Measurements from ENCODE around the gene ERGIC1.

Gene ERGIC1

DNA sequence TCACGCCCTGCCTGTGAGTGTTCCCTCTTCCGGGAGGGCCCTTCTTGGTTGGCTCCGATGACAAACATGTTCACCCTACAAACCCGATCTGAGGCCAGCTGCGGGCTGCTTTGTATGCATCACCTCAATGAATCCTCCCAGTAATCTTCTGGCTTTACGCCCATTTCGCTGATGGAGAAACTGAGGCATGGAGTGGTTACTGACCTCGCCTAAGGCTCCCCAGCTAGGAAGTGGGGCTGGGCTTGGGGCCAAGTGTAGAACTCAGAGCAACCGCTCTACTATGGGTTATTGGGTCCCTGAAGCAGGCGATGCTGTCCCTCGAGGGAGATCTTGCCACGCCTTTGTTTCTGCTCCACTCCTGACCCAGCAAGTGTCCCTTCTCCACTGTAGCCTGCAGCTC lies 86.9 kb downstream of the ERGIC1 start:
- H3K4me3 ChIP-seq (replicated peaks; ENCODE audit: low read depth, low read length): no peak overlapping the region
- TF ChIP-seq, protein P1, sequence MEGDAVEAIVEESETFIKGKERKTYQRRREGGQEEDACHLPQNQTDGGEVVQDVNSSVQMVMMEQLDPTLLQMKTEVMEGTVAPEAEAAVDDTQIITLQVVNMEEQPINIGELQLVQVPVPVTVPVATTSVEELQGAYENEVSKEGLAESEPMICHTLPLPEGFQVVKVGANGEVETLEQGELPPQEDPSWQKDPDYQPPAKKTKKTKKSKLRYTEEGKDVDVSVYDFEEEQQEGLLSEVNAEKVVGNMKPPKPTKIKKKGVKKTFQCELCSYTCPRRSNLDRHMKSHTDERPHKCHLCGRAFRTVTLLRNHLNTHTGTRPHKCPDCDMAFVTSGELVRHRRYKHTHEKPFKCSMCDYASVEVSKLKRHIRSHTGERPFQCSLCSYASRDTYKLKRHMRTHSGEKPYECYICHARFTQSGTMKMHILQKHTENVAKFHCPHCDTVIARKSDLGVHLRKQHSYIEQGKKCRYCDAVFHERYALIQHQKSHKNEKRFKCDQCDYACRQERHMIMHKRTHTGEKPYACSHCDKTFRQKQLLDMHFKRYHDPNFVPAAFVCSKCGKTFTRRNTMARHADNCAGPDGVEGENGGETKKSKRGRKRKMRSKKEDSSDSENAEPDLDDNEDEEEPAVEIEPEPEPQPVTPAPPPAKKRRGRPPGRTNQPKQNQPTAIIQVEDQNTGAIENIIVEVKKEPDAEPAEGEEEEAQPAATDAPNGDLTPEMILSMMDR (IDR thresholded peaks at IDR 0.05; ENCODE audit: low read depth, low read length, missing control alignments): no peak
- no peak for DNase-seq (ENCODE audit: extremely low read depth, low read depth)

DNA sequence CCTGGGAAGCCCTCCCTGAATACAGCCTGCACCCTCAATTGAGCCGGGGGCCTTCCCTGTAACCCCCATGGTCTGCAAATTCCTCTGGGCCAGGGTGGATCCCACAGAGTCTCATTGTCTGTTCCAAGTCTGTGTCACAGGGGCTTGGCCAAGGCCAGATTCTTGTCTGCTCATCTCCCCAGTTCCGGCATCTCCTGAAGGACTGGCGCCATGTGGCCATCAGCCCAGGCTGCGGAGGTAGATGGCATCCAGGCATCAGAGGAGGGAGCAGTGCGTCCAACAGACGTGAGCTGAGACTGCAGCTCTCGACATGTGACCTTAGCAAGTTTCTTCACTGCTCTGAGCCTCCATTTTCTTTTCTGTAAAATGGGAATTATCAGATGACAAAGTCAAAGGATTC lies 87.9 kb downstream of the ERGIC1 start:
- TF ChIP-seq, protein P1 (IDR thresholded peaks at IDR 0.05; ENCODE audit: low read depth, low read length, missing control alignments): no peak
- no peak overlapping the region for H3K4me3 ChIP-seq (replicated peaks; ENCODE audit: low read depth, low read length)

DNA sequence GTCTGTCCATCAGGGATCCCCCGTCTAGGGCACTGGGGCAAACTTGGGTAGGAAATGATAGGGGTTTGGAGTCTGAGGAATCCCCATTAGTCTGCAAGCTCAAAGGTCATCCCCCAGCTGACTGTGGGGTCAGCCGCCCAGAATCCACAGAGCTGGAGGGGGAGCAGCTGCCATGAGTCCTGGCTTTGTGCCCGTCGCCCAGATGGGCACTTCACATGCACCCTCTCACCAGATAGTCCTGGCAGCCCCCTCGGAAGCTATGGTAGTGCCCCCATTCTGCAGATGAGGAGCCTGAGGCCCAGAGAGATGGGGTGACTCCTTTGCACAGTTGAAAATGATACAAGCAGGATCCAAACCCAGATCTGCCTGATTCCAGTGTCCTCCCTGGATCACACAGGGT lies 89.5 kb downstream of the ERGIC1 start:
- no peak overlapping the region for H3K4me3 ChIP-seq (replicated peaks; ENCODE audit: low read depth, low read length)
- DNase-seq (ENCODE audit: extremely low read depth, low read depth): no peak
- TF ChIP-seq, protein P1 (IDR thresholded peaks at IDR 0.05; ENCODE audit: low read depth, low read length, missing control alignments): no peak

More for the DNA sequence above, 87.9 kb downstream of the ERGIC1 start:
- no peak for DNase-seq (ENCODE audit: extremely low read depth, low read depth)

DNA sequence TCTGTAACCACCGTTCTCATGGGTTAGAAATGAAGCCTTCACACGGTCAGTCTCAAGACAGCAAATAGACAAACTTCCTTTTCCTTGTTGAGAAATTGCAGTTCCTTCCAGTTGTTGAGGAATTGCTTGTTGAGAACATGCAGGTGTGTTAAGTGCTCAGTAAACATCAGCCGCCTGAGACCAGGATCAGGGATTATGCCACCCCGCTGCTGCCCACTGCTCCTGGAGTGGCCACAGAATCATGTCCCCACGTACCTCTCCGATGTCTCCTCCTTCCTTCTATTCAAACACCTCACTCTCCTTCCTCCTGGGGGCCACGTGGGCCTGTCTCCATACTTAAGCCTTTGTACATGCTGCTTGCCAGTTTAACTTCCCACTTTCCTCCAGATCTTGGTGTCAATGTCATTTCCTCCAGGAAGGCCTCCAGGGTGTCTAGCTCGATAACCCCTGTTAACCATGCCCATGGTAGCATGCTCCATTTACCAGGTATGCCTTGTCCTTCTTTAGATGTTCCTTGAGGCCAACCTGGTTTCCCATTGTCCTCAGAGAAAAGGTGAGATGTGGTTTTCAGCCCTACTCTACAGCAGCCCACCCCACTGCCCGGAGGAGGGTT lies 91.4 kb downstream of the ERGIC1 start:
- no peak overlapping the region for H3K4me3 ChIP-seq (replicated peaks; ENCODE audit: low read depth, low read length)
- DNase-seq (ENCODE audit: extremely low read depth, low read depth): no peak
- TF ChIP-seq, protein P1 (IDR thresholded peaks at IDR 0.05; ENCODE audit: low read depth, low read length, missing control alignments): no peak

DNA sequence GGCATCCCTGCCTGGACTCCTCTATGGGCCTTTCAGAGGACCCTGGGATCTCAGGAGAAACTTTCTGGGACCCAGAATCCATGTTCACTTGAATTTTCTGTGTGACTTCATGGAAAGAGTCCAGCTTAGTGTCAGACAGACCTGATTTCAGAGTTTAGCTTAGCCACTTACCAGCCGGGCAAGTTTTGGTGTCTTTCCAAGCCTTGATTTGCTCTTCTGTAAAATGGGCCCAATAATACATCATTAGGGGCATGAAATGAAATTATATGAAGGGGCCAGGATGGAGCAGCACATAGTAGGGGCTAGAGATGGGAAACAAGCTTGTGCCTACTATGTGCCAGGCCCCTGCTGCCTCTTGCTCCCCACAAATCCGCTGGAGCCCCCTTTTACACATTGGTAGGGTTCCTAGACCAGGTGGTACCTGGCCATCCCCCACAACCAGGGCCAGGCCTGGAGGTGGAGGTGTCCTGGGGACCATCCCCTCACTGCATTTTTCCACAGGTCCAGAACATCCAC lies 92.0 kb downstream of the ERGIC1 start:
- no peak overlapping the region for H3K4me3 ChIP-seq (replicated peaks; ENCODE audit: low read depth, low read length)
- DNase-seq (ENCODE audit: extremely low read depth, low read depth): no peak
- TF ChIP-seq, protein P1 (IDR thresholded peaks at IDR 0.05; ENCODE audit: low read depth, low read length, missing control alignments): no peak

DNA sequence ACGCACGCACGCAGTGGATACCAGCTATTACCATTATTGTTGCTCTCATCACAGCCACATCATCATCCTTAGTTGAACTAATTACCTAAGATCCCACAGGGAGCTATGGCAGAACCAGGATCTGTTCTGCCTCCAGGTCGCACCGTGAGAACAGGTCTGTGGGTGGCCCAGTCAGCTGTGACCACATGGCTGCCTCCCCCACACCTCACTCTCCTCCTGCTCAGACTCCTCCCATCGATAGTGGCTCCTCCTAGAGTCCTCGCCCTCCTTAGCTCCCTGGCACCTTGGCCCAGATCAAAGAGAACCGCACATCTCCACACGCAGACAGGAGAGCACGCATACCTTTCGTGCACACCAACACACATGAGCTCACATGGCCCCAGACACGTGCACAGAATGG lies 92.7 kb downstream of the ERGIC1 start:
- H3K4me3 ChIP-seq (replicated peaks; ENCODE audit: low read depth, low read length): no peak overlapping the region
- no peak for DNase-seq (ENCODE audit: extremely low read depth, low read depth)
- TF ChIP-seq, protein P1 (IDR thresholded peaks at IDR 0.05; ENCODE audit: low read depth, low read length, missing control alignments): no peak
